Eye (tissue), 1 donor: Measurements from ENCODE around the gene PJA1.

Source experiments
- DNase-seq: peaks from one replicate; pipeline ENCODE4 v3.0.0-alpha.2; 2015

Gene PJA1

GRCh38 chrX:69140837-69141236, 24.4 kb downstream of the PJA1 start:
- no peak for DNase-seq

DNA sequence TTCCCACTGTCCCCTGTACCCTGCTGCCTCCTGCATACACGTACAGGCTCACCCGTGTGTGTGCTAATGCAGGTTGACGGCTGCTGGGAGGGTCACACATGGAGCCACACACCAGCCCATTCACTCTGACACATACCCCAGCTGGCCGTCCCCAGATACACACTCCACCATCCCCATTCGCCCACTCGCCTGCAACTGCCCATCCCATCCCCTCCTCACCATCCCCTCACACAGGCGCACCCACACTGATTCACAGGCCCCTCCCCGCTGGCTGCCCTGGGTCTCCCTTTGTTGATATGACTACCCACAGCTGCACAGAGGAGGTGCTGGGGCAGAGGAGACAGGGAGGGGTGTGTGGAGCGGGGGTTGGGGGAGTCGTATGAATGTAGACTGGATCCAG, 25.7 kb downstream of the PJA1 start:
- peak; percentile 92 for DNase-seq

GRCh38 chrX:69138512-69138911, 26.7 kb downstream of the PJA1 start:
- DNase-seq = no peak

DNA sequence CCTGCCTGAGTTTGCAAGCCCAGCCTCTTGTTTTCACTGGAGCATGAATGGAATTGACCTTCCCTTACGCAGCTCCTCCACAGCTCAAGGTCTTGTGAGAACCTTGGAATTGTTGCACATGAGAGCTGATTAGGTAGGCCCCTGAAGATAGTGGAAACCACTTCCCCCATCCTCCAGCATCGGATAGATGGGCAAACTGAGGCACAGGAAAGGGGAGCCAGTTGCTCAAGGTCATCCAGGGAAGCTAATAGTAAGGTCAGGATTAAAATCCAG, 27.2 kb downstream of the PJA1 start:
- DNase-seq = no peak

DNA sequence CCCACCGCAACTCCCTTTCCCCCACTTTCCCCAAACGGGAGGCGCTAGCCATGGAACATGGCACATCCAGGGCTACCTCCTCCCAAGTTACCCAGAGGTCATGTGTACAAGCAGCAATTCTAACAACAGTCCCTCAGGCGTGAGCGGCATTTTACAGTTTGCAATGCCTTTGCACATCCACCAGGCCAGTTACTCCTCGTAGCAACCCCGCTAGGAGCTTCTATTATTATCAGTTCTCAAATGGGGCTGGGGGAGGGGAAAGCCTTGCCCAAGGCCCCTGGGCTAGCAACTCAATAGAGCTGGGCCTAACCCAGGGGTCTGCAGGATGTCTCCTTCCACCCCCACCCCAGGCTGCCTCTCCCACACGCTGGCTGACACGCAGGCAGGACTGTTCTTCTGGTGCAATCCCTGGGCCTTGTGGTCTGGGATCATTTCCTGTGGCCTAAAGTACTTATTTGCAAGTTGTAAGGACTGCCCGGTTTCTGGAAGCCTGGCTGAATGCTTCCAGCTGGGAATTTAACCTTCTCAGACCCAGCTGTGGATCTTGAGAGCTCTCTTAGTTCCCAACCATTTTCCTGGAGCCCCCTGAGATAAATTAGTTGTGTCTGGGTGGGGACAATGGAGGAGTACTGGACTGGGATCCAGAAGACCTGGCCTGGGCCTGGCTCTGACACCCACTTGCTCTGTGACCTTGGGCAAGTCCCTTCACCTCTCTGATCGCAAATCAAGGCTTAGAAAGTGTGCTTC, 27.7 kb downstream of the PJA1 start:
- DNase-seq = peak; percentile 80

GRCh38 chrX:69136546-69137331, 28.5 kb downstream of the PJA1 start:
- DNase-seq = peak; percentile 75

GRCh38 chrX:69133921-69134542, 31.2 kb downstream of the PJA1 start:
- DNase-seq = peak; percentile 72

DNA sequence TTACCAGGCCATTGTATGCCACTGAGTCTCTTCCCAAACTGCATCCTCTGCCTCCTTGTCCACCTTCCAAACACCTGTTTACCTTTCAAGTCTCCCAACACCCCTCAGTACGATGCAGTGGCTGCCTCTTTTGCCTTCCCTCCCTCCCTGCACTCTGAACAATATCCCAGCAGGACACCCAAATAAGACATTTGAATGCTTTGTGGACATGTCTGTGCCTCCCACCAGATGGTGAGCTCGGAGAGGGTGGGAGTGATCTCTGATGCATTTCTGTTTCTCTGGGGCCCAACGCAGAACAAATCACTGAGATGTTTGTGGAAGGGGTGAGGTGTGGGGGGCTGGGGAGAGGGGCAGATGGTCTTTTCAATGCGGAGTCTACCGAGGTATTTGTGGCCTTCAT, 33.4 kb downstream of the PJA1 start:
- DNase-seq = no peak

GRCh38 chrX:69130439-69130838, 34.8 kb downstream of the PJA1 start:
- no peak for DNase-seq

DNA sequence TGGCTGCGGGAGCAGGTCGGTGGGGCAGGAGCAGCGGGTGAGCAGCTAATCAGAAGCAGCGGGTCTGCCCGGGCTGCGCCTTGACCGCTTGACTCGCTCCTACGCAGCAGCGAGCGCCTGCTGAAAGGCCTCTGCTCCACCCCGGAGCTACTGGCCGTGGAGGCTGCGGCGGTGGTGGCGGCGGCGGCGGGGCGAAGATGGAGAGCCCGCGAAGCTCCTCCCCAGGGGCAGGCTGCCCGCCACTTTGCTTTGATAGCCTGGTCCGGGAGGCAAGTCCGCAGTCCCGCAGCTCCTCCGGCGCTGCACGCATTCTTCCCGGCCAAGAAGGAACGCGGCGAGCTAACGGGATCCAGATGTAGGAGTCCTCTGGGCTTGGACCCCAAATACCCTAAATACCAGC, 36.7 kb downstream of the PJA1 start:
- peak; percentile 47 for DNase-seq

GRCh38 chrX:69127466-69127865, 37.8 kb downstream of the PJA1 start:
- DNase-seq = no peak

DNA sequence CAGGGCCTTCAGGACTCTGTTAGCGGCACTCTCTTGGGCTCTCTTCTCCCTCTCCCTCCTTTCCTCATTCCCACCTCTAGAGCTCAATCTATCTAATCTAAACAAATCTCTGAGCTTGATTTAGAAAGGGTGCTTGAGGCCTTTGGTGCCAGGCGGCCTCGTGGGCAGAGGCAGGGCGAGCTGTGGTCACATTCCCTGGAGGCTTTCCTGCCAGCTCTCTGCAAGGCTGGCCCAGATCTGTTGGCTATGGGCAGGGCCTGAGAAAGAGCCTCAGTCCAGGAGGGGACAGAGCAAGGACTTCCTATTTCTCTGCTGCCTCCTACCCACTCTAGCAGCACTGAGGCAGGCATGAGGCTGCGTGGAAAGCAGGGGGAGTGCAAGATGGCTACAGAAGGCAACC, 38.6 kb downstream of the PJA1 start:
- DNase-seq = no peak

DNA sequence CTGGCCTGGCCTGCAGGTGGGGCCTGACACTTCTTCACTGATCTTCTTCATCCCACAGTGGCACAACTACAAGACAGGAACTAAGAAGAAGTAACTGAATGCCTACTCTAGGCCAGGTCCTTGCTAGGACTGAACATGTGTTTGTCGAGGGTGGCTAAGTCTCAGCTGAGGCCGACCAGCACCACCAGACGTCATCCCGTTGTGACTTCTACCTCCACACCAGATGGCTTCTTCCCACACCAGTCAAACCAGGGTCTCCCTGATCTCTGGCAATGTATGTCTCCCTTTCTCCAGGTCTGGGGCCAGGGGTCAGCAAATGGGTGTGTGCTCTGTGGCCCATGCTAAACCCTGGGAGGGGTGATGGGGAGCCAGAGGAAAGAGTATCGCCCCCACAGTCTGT, 40.2 kb downstream of the PJA1 start:
- DNase-seq = no peak

DNA sequence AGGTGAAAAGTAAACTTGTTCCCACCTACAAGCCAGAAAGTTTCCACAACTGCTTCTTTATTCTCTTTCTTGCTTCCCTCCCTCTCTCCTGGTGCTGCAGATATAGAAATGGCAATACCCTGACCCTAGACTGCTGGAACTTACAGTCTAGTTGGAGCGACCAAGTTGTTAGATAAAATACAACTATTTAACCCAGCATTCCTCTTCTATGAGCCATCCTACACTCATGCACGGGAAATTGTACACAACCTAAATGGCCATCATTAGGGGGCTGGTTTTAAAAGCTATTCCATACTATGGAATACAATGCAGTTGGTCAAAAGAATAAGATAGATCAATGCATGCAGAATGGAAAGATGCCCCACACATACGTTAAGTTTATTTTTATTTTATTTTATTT, 41.1 kb downstream of the PJA1 start:
- no peak for DNase-seq

DNA sequence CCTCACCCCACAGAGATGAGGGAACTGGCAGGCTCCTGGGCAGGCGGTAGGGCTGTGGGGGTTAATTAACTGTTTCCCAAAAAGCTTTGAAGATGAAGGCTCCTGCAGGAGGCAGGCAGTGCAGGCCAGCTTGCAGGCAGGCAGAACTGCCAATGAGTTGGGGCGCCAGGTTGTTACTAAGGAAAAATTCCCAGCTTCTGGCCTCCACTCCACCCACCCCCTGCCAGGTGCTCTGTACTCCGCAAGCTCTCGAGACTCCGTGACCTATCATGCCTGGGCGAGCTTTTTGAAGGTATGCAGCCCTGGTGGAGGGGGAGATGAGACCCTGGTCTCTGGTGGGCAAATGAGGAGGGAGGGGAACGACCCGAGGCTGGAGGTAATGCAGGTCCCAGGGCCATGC, 41.8 kb downstream of the PJA1 start:
- DNase-seq = no peak

GRCh38 chrX:69121321-69122000, 43.8 kb downstream of the PJA1 start:
- DNase-seq = no peak

GRCh38 chrX:69120476-69120875, 44.8 kb downstream of the PJA1 start:
- DNase-seq = no peak

GRCh38 chrX:69119122-69119521, 46.1 kb downstream of the PJA1 start:
- no peak for DNase-seq

DNA sequence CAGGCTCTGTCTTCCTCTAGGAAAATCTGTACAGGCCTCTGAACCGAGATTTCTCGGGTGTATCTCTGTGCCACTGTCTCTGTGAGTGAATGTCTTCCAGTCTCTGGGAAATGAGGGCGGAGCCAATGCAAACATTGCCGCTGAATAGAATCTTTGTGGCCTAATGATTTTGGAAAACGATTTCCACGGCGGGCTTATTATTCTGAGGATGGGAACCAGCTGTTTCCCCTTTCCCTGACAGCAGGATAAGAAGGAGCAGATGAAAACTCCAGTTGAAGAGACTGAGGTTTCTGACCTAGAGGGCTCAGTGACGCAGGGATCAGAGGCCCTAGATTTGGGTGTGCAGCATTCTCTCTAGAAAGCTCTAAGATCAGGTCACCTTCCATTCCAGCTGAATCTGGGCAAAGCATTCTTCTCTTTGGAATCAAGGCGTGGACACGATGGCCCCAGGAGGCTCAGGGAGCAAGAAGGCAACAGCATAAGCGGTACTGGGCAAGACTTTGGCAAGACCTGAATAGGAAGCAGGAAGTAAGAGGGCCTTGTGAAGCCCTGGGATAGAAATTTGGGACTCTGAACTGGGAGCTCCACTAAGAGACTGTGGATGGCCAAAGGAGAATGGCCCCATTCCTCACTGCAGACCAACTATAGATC, 47.3 kb downstream of the PJA1 start:
- no peak for DNase-seq

- DNase-seq = no peak
Observed at GRCh38 chrX:69116077-69116476, 49.2 kb downstream of the PJA1 start.

GRCh38 chrX:69113723-69114122, 51.5 kb downstream of the PJA1 start:
- no peak for DNase-seq
